Fibroblast of peridontal ligament (primary cell): ENCODE results near the gene SERAC1.

Experiments
- DNase-seq: peaks from one replicate; pipeline ENCODE4 v3.0.0-alpha.2; 2010; ENCODE audit errors: extremely low read depth

Gene SERAC1

DNA sequence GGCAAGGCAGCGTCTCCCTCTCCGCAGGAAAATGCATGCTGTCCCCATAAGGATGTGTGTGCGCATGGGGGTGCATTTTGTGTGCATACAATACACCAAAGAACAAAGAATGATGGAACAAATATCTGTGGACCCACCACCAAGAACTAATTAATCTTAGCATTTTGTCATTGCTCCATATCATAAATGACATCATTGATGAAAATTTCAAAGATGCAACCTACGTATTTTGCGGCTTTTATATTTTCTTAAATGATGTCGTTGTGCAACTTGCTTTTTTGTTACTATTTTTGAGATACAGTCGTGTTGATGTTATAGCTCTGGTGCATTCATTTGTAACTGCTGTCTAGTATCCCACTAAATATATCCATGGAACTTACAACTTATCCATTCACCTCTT lies 89.7 kb downstream of the SERAC1 start:
- no peak for DNase-seq

DNA sequence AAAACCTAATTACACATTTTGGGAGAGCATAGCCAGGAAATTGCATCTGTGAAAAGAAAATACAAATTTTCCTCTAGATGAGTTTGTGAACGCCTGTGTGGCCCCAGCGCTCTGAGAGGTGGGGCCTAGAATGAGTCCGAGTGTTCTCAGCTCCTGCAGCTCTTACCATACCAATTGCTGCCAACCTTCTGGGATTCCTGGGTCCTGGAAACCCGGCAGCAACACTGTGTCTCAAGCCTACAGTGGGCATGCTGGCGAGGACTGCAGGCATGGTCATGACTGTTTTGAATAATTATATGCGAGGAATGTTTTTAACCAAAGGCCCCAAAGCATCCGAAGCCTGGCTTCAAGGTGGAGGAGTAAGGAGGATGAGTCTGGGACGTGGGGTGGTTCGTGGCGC lies 90.4 kb downstream of the SERAC1 start:
- no peak for DNase-seq

DNA sequence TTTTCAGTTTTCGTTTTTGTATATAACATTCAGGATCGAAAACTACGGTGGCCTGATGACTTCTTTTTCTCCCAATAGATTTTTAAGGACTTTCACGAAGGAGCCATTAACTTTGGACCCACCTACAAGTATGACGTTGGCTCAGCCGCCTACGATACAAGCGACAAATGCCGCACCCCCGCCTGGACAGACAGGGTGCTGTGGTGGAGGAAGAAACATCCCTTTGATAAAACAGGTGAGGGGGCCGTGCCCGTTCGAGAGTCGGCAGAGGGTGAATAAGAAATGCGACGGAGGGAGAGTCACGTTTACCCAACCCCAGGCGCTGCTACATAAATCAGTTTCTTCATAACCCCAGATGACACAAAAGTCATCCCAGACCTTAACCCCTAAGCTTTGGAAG lies 91.5 kb downstream of the SERAC1 start:
- DNase-seq: no peak

DNA sequence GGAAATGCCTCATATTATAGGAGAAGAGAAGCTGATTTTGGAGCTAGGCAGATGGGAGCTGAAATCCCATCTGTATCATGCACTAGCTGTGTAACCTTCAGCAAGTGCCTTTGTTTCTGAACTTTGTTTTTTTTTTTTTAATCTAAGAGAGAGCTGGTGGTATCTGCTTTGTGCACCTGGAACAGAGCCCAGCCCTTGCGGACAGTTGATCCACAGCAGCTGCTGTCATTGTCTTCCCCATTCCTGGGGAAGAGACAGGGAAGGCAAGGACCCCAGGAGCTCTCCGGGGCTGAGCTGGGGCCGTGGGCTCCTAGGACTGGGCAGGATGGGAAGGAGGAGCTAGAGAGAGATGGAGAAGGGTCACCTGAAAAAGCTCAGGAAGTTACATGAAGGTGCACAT lies 94.3 kb downstream of the SERAC1 start:
- no peak for DNase-seq

DNA sequence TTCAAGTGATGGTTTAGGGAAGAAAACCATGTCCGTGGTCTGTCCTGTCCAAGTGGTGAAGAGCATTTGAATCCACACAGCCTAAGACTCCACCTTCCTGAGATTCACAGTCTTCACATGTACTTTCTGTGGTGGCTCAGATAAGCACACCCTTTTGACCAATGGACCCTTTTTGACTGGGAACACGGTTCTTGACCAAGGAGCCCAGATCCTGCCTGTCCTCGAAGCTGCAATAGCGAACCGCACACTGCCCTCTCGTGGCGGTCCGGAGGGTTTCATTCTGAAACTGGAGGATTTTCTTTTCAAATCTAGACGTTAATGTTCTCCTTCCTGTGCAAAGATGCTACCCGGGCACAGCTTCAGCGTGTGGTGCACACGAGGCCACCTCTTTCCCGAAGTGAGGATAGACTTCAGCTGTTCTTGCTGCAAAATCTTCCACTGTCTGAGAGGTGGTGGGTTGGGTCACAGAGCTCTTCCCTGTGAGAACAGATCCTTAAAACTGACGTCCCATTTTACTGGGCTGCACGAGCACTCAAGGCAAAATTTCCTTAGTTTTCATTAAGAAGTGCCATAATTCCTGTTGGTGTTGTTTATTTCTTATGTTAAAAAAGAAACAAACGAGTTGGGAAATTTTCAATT lies 95.9 kb downstream of the SERAC1 start:
- peak; percentile 81 for DNase-seq

DNA sequence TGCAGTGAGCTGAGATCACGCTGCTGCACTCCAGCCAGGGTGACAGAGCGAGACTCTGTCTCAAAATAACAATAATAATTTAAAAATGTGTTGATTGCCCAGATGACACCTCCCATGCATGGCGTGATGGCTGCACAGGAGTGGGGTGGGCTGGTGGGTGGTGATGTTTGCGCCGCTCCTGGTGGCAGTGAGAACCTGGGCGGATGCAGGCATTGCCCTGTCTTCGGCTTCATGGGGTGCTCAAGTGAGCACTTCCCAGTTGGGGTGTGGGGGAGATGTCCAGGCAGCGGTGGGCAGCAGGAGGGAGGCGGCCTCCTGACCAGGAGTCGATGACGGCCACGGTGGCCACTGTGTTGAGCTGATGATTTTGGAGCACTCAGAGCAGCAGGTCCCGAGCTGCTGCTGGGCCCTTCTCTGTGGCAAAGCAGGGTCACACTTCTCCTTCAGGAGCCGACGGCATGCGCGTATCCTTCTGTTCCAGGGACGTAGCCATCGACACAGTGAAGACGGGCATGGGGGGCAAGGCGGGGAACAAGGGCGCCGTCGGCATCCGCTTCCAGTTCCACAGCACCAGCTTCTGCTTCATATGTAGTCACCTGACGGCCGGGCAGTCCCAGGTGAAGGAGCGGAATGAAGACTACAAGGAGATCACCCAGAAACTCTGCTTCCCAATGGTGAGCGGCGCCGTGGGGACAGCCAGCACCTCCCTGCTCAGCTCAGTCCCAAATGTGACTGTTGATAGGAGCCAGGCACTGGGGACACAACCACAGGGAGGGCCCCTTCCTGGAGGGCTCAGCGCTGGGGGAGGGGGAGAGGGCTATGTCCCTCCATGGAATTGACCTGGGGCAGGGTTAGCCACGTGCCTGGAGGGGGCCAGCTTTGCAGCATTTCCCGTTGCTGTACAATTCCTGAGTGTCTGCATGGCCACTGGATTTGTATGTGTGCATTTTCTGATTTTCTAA lies 96.7 kb downstream of the SERAC1 start:
- no peak for DNase-seq

DNA sequence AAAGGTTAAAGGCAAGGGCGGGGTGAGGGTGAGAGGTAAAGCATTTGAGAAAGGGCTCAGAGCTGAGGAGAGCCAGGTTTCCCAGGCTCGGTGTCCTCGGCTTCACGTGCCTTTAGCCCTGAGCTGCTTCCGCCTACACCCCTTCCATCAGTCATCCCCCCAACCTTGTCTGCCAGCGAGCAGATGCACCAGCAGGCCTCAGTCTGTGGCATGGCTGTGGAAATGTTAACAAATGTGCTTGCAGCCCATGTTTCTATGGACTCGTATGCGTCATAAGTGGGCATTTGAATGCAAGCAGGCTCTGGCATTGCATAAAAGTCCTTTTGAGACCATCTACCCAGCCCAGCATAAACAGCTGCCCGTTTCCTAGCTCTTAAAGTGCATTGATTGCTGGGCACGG lies 97.5 kb downstream of the SERAC1 start:
- no peak for DNase-seq

DNA sequence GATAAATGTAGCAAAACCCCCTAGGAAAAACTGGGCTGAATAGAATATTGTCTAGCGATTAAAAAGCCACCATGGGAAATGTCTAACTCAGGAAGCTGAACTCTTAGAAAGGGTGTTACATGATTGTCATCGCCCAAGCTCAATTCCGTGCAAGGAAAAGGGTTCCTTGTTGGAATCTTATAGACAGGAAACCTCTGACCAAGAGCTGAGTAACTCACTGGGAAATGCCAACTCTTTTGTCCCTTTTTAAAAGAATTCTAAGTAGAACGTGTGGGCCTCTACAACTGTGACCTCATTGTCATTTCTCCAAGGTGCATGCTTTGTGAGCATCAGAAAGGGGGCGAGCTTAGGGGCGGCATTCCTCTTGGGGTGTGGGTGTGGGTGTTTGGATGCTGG lies 98.3 kb downstream of the SERAC1 start:
- peak; percentile 20 for DNase-seq

DNA sequence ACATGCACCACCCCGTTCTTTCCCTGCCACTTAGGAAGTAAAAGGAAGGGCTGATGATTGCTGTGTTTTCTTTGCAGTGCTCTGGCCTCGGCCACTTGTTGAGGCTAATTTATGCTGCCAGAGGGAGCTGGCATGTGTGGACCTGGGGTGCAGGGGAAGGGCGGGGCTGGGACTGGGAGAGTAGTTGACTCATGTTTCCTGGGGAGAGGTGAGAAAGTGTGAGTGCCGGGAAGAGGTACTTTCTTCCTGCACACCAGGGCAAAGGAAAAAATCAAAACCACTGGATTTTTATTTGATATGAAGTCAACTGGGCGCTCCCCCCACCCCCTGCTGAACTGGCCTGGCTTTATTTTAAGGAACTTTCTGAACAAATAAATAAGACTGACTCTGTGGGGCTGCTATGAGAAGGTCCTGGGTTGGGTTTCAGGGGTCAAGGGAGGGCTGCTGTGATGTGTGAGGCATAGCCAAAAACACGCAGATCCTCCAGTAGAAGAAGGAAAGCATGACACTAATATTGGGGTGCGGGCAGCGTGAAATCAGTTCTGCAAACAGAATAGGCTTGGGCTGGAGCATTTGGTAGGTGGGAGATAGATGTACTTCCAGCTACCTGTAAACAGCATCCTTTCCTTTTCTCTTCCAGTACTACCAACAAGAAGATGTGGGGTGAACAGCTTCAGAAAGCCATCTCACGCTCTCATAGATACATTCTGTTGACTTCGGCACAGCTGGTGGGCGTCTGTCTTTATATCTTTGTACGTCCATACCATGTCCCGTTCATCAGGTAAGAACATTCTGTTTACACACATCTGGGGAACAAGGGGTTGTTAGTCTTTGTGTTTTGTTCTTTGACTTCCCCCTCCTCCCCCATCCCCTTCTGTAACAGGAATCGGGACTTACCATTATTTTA lies 98.9 kb downstream of the SERAC1 start:
- no peak for DNase-seq

DNA sequence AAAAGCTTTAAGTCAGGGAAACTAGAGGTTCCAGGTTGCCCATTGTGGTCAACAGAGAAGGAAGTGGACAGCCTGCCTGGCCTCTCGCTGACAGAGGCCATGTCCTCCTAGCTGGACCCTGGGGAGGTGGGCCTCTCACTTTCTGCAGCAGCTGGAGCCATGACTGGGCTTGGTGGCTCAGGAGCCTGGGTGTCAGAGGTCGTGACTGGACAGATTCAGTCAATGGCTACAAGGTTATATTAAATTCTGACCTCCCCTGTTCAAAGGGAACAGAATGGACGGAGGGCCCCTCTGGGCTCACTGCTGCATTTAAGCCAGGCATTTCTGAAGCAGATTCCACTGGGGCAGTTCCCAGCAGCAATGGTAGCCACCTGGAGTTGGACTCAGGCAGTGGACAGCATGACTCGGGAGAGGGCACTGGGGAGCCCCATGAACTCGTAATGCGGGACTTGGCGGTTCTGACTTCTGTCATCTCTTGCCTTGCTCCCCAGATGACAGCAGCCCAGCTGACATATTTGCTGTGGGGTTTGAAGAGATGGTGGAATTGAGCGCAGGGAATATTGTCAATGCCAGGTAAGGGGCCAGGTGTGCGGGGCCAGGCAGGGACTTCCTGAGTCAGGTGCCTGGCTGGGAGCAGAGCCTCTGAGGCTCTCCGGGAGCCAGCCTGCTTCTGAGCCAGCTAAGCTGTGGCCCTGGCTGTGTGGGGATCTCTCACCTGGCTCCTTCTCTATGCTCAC lies 99.7 kb downstream of the SERAC1 start:
- no peak for DNase-seq

DNA sequence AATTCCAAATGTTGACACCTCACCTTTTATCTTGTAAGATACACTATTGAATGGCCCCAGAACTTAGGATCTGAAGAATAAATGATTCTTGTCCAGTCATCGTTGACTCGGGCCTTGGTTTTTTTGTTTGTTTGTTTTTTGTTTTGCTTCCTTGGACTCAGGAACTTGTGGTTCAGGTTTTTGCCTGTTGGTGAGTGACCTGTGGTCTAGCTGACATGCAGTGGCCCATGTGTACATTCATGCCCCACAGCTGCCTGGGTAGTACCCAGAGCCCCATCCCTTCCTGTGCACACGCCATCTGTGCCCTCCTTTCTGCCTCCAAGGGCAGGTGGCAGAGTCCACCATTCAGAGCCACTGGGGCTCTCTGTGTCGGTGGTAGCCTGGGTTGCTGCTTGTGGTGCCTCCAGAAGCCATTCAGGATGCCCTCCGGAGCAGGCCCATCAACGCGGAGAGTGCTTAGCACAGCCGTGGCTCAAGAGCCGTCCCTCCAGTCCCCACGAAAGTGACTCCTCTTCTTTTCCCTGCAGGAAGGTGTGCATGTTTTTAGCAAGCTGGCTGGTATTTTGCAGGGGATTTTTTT lies 100.5 kb downstream of the SERAC1 start:
- DNase-seq: no peak

DNA sequence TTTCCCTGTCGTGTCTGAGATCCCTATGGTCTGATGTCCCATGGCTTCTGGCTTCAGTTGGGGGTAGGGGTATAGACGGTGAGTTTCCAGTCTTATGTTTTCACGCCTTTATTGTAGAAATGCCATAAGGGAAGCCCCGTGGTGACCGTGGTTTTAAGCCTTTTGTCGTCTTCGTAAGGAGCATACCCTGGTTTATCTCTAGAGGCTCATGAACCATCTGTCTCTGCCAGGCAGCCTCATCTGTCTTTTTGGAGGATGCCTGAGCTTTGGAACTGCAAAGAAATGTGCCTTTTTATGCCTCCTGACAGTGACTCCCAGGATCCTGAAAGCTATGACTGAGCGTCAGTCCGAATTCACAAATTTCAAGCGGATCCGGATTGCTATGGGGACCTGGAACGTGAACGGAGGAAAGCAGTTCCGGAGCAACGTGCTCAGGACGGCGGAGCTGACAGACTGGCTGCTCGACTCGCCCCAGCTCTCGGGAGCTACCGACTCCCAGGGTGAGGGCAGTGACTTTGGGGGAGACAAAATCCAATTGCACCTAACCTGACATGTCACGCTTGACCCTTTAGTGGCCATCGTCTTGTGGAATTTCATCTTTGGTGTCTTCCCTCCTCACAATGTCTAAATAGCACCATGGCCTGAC lies 101.8 kb downstream of the SERAC1 start:
- no peak for DNase-seq

DNA sequence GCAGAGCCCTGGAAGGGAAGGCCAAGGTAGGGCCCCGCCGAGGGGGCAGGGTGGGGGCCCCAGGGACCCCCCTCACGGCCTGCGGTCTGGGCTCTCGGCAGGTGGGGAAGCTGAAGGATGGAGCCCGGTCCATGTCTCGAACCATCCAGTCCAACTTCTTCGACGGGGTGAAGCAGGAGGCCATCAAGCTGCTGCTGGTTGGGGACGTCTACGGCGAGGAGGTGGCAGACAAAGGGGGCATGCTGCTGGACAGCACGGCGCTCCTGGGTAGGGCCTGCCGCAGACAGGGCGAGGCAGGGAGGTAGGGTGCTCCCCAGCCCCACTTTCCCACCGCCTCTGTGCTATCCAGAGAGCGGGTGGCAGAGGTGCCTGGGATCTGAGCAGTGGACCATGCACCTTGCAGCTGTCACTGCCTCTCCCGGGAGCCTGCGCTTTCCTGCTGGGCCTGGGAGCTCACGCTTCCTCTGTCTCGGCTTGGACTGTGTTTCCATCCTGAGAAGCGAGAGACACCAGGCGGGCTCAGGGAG lies 103.3 kb downstream of the SERAC1 start:
- DNase-seq: no peak

DNA sequence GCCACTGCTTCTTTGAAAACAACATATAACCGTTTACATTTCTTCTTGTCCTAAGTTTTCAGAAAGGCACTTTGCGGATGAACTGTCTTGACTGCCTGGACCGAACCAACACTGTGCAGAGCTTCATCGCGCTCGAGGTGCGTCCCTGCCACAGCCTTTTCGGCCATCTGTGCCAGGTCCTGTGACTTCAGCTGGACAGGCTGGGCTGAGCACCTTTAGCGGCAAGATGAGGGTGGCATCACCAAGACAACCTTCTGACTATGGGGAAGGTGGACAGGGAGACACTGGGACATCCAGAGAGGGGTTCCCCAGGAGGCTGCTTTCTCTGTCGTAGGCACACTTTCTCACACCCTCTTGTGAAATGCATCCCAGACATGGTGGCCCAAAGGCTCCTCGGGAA lies 104.3 kb downstream of the SERAC1 start:
- DNase-seq: no peak

DNA sequence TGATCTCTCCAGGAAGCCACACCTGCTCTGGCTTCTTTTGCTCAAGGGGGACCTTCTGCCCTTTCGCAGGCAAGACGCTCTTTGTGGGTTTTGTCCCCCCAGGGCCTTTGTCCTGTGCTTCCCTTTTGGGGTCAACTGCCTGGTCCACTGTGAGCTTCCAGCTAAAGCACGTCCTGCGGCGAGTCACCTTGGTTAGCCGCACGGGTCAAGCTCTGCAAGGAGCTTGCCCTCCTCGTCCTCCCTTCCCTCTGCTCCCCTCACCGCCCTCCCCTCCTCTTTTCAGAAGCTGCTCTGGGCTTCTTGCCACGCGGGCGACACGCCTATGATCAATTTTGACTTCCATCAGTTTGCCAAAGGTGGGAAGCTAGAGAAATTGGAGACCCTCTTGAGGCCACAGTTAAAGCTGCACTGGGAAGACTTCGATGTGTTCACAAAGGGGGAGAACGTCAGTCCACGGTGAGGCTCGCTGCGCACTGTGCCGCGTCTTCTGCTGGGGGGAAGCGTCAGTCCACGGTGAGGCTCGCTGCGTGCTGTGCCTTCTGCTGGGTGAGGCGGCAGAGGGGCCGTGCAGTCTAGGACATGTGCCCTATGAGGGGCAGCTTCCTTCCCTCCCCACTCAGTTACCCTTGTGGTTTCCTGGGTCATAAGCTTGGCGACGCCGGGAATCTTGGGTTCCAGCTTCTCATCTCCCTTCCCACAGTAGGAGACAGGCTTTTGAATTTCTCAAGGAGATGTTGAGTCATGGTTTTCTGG lies 106.2 kb downstream of the SERAC1 start:
- DNase-seq: no peak

DNA sequence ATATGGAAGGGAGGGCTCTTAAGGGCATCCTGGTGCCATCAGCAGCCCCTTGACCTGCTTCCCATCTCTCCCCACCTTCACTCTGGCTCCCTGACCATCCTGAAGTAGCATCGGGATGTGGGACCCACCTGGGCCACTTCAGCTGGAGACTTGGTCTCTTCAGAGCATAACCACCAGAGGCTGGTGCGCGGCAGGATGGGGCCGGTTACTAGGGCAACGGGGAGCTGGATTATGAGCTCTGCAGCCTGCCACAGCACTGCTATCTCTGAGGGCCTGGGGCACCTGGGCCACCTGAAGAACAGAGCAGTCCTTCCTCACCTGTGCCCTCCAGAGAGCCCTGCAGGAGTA lies 106.7 kb downstream of the SERAC1 start:
- no peak for DNase-seq

DNA sequence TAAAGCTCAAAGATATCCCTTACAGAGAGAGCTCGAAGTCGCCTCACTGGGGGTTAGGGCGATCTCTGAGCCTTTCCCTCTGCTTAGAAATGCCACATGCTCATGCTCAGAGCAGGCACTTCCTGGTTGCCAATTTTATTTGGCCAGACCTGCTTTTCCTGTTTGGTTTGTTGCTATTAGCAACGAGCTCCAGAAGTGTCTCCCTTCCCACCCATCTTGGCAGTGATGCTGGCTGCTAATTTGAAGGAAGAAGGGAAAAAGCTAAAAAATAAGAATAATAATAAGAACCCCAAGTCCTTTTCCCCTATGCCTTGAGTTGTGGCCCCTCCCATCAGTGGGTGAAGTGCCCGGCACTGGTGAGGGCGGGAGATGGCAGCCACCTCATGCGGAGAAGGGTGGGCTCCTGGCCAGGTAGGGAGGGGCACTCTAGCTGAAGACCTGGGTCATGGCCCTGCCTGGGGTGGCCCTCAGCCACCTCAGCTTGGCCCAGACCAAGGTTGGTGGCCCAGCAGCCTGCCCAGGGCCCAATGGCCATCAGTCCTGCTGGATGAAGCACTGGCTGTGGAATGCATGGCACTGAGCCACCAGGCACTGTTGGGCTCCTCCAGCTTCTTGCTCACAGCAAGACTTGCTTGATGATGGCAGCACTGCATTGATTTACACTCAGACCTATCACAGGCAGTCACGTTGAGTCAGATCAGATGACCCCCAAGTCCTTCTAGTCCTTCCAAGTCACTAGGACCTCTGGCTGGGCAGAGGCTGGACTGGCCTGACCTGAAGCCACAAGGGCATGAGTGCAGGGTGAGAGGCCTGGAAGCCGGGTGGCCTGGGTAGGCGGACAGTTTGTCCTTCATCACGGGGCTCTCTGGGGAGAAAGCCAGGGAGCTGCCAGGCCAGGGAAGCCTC lies 107.4 kb downstream of the SERAC1 start:
- peak; percentile 95 for DNase-seq
